ENCODE measurements around the gene TCAP.

DNA sequence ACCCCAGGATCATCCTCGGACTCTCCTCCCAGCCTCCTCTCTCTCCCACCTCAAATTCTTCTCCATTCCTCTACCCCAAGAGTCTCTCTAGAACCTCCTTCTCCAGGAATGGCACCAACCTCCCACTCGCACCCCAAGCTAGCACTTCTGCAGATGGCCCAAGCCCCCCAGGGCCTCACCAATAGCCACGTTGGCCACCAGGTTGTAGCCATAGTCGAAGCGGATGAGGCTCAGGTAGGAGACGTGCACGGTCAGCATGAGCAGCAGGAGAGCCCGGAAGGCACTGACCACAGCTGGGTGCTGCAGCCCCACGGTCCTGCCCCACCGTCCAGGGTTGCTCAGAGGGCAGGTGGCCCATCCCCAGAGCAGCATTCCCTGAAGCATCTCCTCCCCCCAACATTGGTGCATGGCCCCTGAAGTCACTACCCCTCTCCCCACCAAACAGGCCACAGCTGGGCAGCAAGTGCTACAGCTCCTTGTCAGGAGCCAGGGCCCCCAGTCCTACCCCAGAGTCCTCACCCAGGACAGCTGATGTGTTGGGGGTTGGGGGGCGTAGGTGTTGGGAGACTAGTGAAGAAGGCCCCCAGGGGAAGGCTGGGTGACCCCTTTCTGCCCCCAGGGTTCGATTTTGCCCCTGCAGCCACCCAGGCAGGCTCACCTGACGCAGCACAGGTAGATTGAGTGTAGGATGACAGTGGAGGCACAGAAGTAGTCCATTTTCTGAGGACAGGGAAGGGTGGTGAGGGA, 8.4 kb downstream of the TCAP start:
- TF ChIP-seq, protein P1, sequence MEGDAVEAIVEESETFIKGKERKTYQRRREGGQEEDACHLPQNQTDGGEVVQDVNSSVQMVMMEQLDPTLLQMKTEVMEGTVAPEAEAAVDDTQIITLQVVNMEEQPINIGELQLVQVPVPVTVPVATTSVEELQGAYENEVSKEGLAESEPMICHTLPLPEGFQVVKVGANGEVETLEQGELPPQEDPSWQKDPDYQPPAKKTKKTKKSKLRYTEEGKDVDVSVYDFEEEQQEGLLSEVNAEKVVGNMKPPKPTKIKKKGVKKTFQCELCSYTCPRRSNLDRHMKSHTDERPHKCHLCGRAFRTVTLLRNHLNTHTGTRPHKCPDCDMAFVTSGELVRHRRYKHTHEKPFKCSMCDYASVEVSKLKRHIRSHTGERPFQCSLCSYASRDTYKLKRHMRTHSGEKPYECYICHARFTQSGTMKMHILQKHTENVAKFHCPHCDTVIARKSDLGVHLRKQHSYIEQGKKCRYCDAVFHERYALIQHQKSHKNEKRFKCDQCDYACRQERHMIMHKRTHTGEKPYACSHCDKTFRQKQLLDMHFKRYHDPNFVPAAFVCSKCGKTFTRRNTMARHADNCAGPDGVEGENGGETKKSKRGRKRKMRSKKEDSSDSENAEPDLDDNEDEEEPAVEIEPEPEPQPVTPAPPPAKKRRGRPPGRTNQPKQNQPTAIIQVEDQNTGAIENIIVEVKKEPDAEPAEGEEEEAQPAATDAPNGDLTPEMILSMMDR (conservative IDR thresholded peaks at IDR 0.05 in 1 of 2, IDR thresholded peaks at IDR 0.05 in 1 of 2; ENCODE audit: low read depth in 1 of 2, low read length in 2 of 2), result no peak
- TF ChIP-seq EZH2 (IDR thresholded peaks at IDR 0.05; ENCODE audit: low read length, missing control alignments), result no peak

Measured in fibroblast of lung (primary cell).